Anterior cingulate cortex (tissue), 58 donors: ENCODE results near the gene UBASH3B.
"Not testable (repeated sequence)": the region's sequence is repeated elsewhere in the genome, so short reads cannot be mapped to it uniquely, and the experiment has no call there.

Experiments used
- DNase-seq, 58 donors: peaks; one replicate each; lab custom pipeline; 2025; lab: John Stamatoyannopoulos, UW

Gene UBASH3B, protein sequence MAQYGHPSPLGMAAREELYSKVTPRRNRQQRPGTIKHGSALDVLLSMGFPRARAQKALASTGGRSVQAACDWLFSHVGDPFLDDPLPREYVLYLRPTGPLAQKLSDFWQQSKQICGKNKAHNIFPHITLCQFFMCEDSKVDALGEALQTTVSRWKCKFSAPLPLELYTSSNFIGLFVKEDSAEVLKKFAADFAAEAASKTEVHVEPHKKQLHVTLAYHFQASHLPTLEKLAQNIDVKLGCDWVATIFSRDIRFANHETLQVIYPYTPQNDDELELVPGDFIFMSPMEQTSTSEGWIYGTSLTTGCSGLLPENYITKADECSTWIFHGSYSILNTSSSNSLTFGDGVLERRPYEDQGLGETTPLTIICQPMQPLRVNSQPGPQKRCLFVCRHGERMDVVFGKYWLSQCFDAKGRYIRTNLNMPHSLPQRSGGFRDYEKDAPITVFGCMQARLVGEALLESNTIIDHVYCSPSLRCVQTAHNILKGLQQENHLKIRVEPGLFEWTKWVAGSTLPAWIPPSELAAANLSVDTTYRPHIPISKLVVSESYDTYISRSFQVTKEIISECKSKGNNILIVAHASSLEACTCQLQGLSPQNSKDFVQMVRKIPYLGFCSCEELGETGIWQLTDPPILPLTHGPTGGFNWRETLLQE

DNA sequence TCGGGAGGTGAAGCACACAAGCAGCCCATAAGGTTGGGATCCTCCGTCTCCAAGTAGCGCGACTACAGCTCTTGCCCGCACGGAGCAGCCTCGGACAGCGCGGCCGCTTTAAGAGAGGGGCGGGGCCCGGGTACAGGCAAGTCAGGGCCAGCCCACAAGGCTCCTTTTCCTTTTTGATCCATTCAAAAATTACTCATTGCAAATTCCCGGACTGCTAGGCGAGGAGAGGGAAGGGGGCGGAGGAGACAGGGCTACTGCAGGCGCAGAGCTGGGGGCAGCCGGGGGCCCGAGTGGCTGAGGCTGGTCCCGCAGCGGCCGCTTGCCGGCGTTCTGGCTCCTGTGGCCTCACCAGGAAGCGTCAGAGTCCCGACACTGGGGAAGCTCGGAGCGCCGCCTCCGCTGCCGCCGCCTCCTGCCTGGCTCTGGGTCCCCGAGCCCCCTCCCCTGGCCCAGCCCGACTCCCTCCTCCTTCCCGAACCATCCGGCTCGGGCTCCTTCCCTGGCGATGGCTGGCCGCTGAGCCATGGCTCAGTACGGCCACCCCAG, at the start of gene UBASH3B:
Gene UBASH3B (plus strand): TSS at position 196 of the 546 bp plus-strand sequence. CDS start 328 bp downstream, at position 524.
- DNase-seq = peak; percentile 9 to 83 (median 64)

DNA sequence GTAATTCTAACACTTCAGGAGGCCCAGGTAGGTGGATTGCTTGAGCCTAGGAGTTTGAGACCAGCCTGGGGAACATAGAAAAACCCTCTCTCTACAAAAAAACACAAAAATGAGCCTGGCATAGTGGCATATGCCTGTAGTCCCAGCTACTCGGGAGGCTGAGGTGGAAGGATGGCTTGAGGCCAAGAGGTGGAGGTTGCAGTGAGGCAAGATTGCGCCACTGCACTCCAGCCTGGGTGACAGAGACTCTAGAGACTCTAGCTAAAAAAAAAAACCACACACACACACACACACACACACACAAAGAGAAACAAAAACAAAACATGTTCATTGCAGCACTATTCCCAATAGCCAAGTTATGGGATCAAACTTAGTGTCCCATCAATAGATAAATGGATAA, 48.4 kb upstream of the UBASH3B start:
- not testable (repeated sequence) for DNase-seq

DNA sequence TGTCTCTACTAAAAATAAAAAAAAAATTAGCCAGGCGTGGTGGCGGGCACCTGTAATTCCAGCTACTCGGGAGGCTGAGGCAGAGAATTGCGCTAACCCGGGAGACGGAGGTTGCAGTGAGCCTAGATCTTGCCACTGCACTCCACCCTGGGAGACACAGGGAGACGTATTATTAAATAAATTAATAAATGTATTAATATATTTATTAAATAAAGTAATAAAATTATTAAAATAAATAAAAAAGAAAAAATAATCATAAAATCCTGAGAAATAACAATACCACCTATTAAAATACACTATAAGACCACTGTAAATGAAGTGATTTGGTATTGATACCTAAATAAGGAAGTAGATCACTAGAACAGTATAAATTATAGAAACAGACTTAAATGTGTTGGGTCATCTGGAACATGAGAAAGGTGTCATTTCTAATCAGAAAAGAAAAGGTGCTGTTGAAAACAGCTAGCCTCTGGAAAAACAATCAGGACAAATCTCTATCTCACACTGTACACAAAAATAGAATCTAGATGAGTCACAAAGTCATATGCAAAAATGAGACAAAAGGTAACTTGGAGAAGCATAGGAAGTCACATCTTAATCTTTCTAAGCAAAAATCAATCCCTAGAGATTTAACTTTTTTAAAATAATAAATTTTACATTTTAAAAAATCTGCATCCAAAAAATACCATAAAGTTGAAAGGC, 43.2 kb upstream of the UBASH3B start:
- DNase-seq = no peak

DNA sequence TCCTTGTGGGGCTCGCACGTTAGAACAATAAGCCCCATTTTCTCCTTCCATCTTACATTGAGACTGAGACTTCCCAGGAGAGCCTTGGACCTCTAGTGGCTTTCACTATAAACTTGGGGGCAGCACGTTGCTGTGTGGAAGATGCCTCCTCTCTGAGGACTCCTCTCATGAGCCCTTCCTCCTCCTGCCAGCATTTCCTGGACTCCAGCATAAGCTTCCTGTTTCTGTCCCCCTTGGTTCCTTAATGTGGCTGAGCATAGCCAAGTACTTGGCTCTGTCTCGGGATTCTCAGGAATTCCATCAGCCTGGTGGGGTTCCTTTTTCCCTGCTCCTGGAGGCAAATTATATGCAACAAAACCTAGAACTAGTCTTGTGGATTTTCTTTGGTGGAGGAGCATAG, 38.8 kb upstream of the UBASH3B start:
- DNase-seq = no peak

DNA sequence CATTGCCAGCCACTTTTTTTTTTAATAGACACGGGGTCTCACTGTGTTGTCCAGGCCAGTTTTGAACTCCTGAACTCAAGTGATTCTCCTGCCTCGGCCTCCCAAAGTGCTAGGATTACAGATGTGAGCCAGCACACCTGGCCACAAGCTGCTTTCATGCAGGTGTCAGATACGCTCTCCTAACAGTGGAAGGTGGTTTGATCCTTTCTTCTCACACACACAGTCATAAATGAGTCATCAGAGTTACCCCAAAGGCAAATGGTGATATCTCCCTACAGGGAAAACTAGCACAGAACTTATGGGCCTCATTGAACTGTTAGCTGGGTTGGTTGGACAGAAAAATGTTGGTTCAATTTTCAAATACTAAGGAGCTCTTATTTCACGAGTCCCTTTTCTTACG, 38.2 kb upstream of the UBASH3B start:
- DNase-seq = no peak

DNA sequence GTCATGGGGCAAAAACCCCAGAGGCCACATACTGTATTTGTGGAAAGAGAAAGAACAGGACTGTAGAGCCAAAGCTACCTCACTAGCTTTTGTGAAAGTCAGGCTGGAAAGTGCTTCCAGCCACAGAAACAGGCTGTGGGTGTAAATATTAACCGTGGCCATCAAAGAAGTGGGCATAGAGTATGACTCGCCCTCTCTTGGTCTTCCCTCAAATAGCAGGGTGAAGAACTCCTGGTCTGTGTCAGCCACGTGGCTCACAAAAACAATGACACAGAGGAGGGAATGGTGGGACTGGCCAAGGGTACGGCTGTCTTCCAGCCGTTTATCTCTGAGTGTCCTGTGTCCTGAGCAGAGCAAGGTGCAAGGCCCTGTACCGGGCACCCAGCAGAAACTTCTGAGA, 37.6 kb upstream of the UBASH3B start:
- DNase-seq = no peak

DNA sequence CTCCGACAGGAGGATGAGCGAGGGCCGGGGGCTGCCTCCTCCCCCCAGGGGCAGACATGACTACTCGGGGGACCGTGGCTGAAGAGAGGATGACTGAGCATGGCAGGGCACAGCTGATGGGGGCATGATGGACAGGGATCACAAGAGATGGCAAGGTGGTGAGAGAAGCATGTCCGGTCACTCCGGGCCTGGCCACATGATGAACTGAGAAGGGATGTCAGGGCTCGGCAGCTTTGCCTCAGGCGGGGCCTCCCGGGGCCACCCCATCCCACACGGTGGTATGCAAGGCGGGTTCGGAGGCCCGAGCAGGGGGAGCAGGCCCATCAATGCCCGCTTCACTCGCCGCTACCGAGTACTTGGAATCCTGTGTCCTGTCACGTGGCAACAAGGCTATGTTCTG, 36.6 kb upstream of the UBASH3B start:
- DNase-seq = no peak

DNA sequence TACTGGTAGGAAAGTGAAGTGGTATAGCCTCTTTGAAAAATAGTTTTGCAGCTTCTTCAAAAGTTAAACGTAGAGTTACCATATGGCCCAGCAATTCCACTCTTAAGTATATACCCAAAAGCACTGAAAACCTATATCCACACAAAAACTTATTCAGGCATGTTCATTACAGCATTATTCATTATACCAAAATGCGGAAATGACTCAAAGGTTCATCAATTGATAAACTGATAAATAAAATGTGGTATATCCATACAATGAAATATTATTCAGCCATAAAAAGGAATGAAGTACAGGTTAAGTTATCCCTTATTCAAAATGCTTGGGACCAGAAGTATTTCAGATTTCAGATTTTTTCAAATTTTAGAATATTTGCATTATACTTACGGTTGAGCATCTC, 35.8 kb upstream of the UBASH3B start:
- no peak for DNase-seq

DNA sequence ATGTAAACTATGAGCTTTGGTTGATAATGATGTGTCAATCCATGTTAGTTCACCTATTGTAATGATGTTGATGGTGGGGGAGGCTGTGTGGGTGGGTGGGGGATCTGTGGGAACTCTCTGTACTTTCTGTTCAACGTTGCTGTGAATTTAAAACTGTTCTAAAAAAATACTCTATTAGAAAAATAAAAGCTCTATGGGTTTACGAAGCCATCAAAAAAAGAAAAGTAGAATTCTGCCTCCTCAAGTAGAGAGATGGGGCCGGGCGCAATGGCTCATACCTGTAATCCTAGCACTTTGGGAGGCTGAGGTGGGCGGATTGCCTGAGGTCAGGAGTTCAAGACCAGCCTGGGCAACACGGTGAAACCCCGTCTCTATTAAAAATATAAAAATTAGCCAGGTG, 30.0 kb upstream of the UBASH3B start:
- peak in 1 of 58 donors; percentile 18 for DNase-seq

DNA sequence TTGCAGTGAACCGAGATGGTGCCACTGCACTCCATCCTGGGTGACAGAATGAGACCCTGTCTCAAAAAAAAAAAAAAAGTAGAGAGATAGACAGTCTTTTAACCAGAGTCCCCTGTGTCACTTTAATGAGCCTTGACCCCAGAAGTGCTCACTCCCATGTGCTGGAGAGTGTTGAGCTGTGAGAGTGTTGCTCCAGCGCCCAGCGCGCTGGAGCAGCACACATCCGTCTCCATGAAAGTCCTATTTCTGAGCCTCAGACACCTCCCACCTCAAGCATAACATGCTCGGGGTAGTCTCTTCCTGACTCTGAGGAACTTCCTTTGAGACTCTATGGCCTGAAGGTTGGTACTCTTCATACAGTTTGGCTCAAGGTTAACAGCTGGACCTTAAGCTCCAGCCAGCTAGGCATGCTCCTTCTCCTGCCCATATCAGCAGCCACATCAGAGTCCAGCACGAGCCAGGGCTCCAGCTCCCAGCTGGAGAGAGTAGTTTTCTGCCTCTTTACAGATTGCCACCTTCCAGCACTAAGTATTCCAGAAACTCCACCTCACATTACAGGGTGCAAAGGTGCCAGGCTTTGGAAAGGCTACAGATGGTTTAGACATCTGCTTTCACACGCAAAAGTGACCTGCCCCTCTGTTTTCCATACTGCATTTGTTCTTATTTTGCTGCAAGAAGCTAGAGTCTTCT, 29.4 kb upstream of the UBASH3B start:
- DNase-seq = no peak

DNA sequence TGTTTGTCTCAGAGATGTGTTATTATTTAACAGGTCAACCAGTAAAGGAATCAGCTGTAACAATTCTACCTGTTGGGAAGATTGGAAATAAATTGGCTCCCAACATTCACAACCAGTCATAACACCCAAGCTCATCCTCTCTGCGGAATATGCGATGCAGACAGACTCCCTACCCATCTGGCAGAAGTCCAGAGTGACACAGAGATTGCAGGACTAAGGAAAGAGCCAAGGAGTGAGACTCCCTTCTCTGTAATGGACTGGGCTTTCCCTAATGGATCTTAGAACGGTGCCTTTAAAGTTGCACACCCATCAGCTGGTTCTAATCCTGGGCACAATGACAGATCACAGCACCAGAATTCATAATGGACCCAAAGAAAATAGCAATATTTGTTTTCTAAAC, 27.8 kb upstream of the UBASH3B start:
- DNase-seq = no peak

DNA sequence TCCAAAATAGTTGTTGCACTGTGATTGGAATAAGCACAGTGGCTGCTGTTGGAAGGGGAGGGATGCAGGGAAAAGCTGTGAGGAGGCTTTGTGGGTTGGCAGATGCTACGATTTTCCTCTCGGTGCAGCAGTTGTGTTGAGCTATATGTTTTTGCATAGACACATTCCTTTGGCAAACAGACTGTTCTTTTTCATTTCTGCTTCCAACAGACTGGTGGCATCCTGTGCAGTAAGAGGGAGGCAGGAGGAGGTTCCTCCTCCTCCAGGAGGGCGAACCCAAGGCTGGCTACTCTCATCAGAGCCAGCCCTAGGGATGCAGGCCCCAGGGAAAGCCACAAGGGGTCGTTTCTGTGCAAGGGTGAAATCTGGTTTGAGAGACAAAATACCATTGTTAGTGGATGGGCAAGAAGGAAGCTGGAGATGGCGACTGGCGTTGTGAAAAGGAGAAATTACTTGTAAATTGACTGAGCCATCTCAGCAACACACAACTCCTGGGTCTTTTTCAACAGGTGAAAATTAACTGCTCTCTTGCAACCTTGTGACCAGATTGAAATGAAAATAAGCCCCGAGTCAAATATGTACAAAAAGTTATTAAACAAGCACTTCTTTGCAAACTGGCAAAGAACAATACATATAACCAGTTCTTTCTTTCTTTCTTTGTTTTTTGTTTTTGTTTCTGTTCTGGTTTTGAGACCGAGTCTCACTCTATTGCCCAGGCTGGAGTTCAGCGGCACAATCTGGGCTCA, 26.5 kb upstream of the UBASH3B start:
- peak; percentile 13 to 88 (median 55) for DNase-seq

DNA sequence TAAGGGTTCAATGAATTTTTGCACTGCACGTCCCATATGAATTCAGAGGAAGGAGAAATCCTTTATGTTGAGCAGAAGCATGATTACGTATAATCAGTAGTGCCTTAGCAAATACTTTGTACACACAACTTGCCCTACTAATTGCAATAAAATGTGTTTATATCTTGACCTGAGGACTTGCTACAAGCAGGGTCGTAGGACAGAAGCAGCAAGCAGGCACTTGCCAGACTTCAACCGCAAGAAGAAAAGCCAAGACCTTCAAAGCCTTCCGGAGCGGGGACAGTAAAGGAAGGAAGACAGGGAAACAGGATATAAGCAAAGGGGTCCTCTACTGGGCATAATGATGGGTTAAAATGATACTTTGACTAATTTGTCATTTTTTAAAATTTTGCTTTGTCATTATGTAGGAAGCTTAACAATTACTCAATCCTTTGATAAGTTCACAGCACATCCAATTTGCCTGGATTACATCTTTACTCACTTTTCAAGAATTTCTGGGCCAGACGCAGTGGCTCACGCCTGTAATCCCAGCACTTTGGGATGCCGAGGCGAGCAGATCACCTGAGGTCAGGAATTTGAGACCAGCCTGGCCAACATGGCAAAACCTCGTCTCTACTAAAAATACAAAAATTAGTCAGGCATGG, 23.2 kb upstream of the UBASH3B start:
- DNase-seq = no peak

DNA sequence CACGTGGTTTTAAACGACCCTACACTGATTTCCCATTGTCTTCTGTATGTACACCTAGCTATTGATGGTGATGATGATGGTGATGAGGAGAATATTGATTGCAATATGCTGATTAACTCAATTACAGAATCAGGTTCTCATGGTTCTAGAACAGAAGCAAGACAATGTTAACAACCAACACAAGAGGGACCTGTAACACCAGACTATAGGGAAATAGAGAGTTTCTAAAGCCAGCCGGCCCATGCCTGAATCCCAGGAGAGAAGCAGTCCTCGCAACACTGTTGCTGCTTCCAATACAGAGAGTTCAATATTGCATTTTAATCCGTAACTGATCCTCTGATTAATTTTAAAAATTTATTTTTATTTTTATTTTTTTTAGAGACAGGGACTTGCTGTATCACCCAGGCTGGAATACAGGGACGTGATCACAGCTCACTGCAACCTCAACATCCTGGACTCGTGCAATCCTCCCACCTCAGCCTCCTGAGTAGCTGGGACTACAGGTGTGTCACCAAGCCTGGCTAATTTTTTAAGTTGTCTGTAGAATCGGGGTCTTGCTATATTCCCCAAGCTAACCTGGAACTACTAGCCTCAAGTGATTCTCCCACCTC, 22.2 kb upstream of the UBASH3B start:
- DNase-seq = peak in 14 of 58 donors; percentile 1 to 25 (median 11)

DNA sequence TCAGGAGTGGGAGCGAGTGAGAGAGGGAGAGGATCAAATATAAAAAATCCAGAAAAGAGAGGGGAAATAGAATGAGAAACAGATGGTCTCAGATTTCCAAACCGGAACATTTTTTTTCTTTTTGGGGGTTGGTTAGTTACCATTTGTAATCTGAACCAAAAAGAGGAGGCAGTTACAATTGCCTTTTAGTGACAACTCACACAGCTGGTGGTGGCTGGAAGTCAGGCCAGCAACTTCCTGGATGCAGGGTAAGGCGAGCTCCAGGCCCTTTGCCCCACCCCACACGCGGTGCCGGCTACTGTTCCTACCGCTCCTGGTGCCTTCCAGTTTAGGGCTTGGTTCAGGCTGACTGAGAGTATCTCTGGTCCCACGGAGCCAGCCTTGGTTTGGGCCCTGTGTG, 21.0 kb upstream of the UBASH3B start:
- no peak for DNase-seq

DNA sequence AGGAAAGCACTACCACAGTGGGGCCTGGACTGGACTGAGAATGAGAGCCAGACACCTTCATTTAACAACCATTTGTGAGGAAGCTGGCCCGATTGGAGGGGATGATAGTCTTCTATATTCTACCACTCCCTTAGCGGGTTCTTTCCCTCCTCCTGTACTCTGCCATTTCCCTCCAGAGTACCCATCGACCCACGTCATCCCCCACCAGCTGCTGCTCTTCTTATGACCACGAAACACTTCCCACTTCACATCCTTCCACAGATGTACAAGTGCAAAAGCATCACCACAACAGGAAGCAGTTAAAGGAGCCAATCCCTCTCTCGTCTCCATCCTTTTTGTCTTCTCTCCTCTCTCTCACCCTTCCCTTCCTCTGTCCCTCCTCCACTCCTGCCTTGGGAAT, 18.0 kb upstream of the UBASH3B start:
- no peak for DNase-seq

DNA sequence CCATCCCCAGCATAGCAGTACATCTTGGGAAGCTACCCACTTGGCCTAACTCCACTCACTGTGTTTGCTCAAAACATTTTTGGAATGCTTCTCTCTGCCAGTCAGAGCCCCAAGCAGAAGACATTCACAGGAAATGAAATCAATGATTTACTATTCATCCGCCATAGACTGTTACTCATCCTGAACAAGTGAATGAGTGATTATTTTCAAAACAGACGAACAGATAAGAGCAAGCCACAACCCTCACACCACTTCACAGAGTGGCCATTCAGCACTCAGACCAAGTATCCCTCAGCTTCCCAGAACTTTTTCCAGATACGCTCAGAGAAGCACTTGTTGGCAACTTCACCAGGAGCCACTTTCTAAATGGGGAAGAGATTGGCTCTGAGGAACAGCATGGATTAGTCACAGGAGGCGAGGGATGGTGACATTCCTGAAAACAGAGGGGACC, 13.0 kb upstream of the UBASH3B start:
- peak in 1 of 58 donors; percentile 15 for DNase-seq

DNA sequence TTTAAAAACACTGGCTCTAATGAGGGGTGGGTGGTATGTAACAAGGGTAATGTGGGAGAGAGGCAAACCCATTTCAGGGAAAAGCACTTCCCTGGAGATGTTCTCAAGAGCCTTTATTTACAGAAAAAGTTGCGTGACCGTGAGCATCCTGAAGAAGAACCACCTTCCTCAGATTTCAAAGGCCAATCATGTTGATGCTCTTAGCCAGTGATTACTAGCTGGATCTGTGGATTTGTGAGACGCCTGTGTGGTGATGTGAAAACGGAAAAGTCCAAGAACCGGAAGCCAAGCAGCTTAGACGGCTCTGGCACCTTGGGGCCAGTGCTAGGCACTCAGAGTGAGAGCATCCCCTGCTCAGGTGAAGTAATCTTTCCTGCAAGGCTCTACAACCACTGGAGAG, 12.6 kb upstream of the UBASH3B start:
- no peak for DNase-seq

DNA sequence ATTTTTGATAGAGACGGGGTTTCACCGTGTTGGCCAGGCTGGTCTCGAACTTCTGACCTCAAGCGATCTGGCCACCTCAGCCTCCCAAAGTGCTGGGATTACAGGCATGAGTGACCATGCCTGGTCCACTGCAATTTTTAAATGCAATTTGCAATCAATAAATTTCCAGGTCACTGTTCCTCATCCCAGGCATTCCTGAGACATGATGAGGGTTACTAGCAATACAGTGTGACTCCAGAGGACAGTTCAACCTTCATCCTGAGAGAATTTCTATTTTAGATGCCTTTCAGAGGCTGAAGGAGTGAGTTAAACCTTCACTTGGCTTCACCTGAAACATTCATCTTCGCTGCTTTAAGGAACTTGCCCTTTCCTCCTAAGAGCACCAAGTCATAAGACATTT, 9.7 kb upstream of the UBASH3B start:
- no peak for DNase-seq
